SK-N-SH (cell line): Measurements from ENCODE around the gene HAGH. TPM values are rescaled to one million over a fixed set of nuclear protein-coding genes. Genes with fewer than 3 reads are reported as not detected.

Source experiments
- CTCF ChIA-PET: fragments of 300-600, 350-600 bp; formaldehyde crosslinking; extraction: SDS; loops from one replicate; lab custom pipeline; 2021; lab: Yijun Ruan, JAX
- POLR2A ChIA-PET: fragments of 350-600 bp; sonication (Branson Sonifier 250); formaldehyde crosslinking; extraction: SDS; loops from one replicate; lab custom pipeline; 2020; ENCODE audit warnings: antibody characterized with exemption, inconsistent platforms; lab: Yijun Ruan, JAX
- DNase-seq: peaks from one replicate; pipeline ENCODE4 v3.0.0; 2012
- H2AFZ ChIP-seq: fragments of 200-600 bp; sonication (generic); 2 replicates; pipeline ENCODE4 v1.8.1; 2016; ENCODE audit warnings: antibody characterized with exemption, mild to moderate bottlenecking, low read depth
- H3F3A ChIP-seq: fragments of 200-600 bp; sonication (generic); replicated peaks from 2 replicates; pipeline ENCODE3; 2016; ENCODE audit warnings: antibody characterized with exemption, mild to moderate bottlenecking; ENCODE audit not compliant: insufficient read depth
- H3K27ac ChIP-seq, 2 experiments: fragments of 200-500 bp in 1 of 2; fragments of 200-600 bp in 1 of 2; sonication (Bioruptor generic) in 1 of 2; sonication (generic), shearing (Covaris generic) in 1 of 2; 2 replicates each; pipeline versions ENCODE4 v1.5.1 to v1.6.1; 2014 to 2016; ENCODE audit warnings: low read depth in 2 of 2, inconsistent platforms in 1 of 2, low read length in 1 of 2, mild to moderate bottlenecking in 1 of 2, mixed read lengths in 1 of 2
- H3K27me3 ChIP-seq: fragments of 200-600 bp; sonication (generic), shearing (Covaris generic); 2 replicates; pipeline ENCODE4 v1.6.1; 2016; ENCODE audit warnings: mixed run types; ENCODE audit not compliant: insufficient read depth
- H3K36me3 ChIP-seq, 2 experiments: fragments of 200-500 bp in 1 of 2; fragments of 200-600 bp in 1 of 2; sonication (Bioruptor generic) in 1 of 2; sonication (generic) in 1 of 2; replicated peaks in 1 of 2; 2 replicates each; pipeline versions ENCODE3 to v1.5.1; 2014 to 2016; ENCODE audit warnings: low read length in 1 of 2, mild to moderate bottlenecking in 1 of 2; ENCODE audit not compliant: insufficient read depth in 2 of 2, control insufficient read depth in 1 of 2
- H3K4me1 ChIP-seq, 2 experiments: fragments of 200-500 bp in 1 of 2; fragments of 200-600 bp in 1 of 2; sonication (Bioruptor generic) in 1 of 2; sonication (generic), shearing (Covaris generic) in 1 of 2; 2 replicates each; pipeline versions ENCODE4 v1.5.1 to v1.6.1; 2014 to 2016; ENCODE audit warnings: low read depth in 1 of 2, low read length in 1 of 2, mixed run types in 1 of 2; ENCODE audit not compliant: insufficient read depth in 2 of 2, control insufficient read depth in 1 of 2
- H3K4me2 ChIP-seq: fragments of 200-600 bp; sonication (generic), shearing (Covaris generic); 2 replicates; pipeline ENCODE4 v1.6.1; 2017; ENCODE audit warnings: mixed run types
- H3K4me3 ChIP-seq, 2 experiments: fragments of 200-500 bp in 1 of 2; fragments of 200-600 bp in 1 of 2; sonication (Bioruptor generic) in 1 of 2; sonication (generic), shearing (Covaris generic) in 1 of 2; 2 replicates each; pipeline versions ENCODE4 v1.5.1 to v1.8.1; 2014 to 2016; ENCODE audit warnings: low read depth in 2 of 2, inconsistent platforms in 1 of 2, low read length in 1 of 2, mild to moderate bottlenecking in 1 of 2, mixed read lengths in 1 of 2, moderate library complexity in 1 of 2
- H3K79me2 ChIP-seq: fragments of 200-600 bp; sonication (generic); 2 replicates; pipeline ENCODE4 v1.8.1; 2017; ENCODE audit warnings: mild to moderate bottlenecking; ENCODE audit not compliant: insufficient read depth
- H3K9ac ChIP-seq: fragments of 200-600 bp; sonication (generic); 2 replicates; pipeline ENCODE4 v1.6.1; 2017; ENCODE audit warnings: mixed run types
- H3K9me2 ChIP-seq: fragments of 200-600 bp; sonication (generic); 2 replicates; pipeline ENCODE4 v1.6.1; 2017; ENCODE audit warnings: mixed run types
- H3K9me3 ChIP-seq: fragments of 200-600 bp; sonication (generic); 2 replicates; pipeline ENCODE4 v1.6.1; 2017; ENCODE audit warnings: mixed run types, mild to moderate bottlenecking, moderate library complexity
- H4K20me1 ChIP-seq: fragments of 200-600 bp; sonication (generic); 2 replicates; pipeline ENCODE4 v1.6.1; 2017; ENCODE audit warnings: mild to moderate bottlenecking, mixed run types; ENCODE audit not compliant: insufficient read depth
- ELF1 ChIP-seq: IDR thresholded peaks from 2 replicates; pipeline ENCODE4 v1.4.0; 2012
- EZH2phosphoT487 ChIP-seq: fragments of 200-600 bp; sonication (generic); IDR thresholded peaks from 2 replicates; pipeline ENCODE4 v1.6.1; 2017; ENCODE audit warnings: low read depth, mixed run types, mild to moderate bottlenecking, antibody characterized with exemption, moderate library complexity, borderline replicate concordance
- FOXJ3 ChIP-seq: sonication (generic); formaldehyde crosslinking; IDR thresholded peaks from 2 replicates; pipeline ENCODE4 v1.5.1; 2020; ENCODE audit warnings: mild to moderate bottlenecking, missing genetic modification reagents
- GABPA ChIP-seq: IDR thresholded peaks from 2 replicates; pipeline ENCODE4 v1.4.0; 2012; ENCODE audit warnings: low read depth, mild to moderate bottlenecking
- IRF3 ChIP-seq: fragments of 150-350 bp; IDR thresholded peaks from 2 replicates; pipeline ENCODE4 v1.6.1; 2016; ENCODE audit warnings: mild to moderate bottlenecking, low read depth, low read length
- MEF2A ChIP-seq: IDR thresholded peaks from 2 replicates; pipeline ENCODE4 v1.4.0; 2012; ENCODE audit warnings: low read depth, borderline replicate concordance
- MXI1 ChIP-seq: IDR thresholded peaks from 2 replicates; pipeline ENCODE4 v1.6.1; 2012; ENCODE audit warnings: mild to moderate bottlenecking, low read depth, low read length, improper control_type of control experiment
- NRF1 ChIP-seq: IDR thresholded peaks from 2 replicates; pipeline ENCODE4 v1.6.1; 2012; ENCODE audit warnings: low read depth, mild to moderate bottlenecking, low read length
- RCOR1 ChIP-seq: fragments of 150-350 bp; IDR thresholded peaks from 2 replicates; pipeline ENCODE4 v1.6.1; 2017; ENCODE audit warnings: antibody characterized with exemption, low read length
- RXRA ChIP-seq: IDR thresholded peaks from 2 replicates; pipeline ENCODE4 v1.4.0; 2012; ENCODE audit warnings: low read depth, mild to moderate bottlenecking, borderline replicate concordance
- SMC3 ChIP-seq: IDR thresholded peaks from 2 replicates; pipeline ENCODE4 v1.6.1; 2012; ENCODE audit warnings: low read depth, low read length, improper control_type of control experiment
- TAF1 ChIP-seq: IDR thresholded peaks from 2 replicates; pipeline ENCODE4 v1.6.1; 2012; ENCODE audit warnings: low read depth, mild to moderate bottlenecking, low read length, moderate library complexity, borderline replicate concordance
- ZBTB33 ChIP-seq: IDR thresholded peaks from 2 replicates; pipeline ENCODE4 v1.4.0; 2012; ENCODE audit warnings: low read depth, borderline replicate concordance
- WGBS: methylation state at CpG from one replicate; pipeline ENCODE4 v1.1.6; 2017; ENCODE audit warnings: low lambda C conversion rate; 5-methylcytosine and 5-hydroxymethylcytosine counted together
- polyA plus RNA-seq, 3 experiments: library from polyadenylated mRNA; depleted of rRNA; stranded (reverse); fragments of >200 nt; gene quantifications; 2 replicates each; pipeline ENCODE4 v1.2.3, GENCODE V29; 2012
- TF ChIP-seq, protein P1 (sequence below): fragments of 150-350 bp; IDR thresholded peaks from 2 replicates; pipeline ENCODE4 v1.6.1; 2017; ENCODE audit warnings: antibody characterized with exemption, low read length, low read depth, borderline replicate concordance

Gene HAGH
- polyA plus RNA-seq, 1 of the 3 experiments (the other 2 are of a cell fraction): 138 TPM

DNA sequence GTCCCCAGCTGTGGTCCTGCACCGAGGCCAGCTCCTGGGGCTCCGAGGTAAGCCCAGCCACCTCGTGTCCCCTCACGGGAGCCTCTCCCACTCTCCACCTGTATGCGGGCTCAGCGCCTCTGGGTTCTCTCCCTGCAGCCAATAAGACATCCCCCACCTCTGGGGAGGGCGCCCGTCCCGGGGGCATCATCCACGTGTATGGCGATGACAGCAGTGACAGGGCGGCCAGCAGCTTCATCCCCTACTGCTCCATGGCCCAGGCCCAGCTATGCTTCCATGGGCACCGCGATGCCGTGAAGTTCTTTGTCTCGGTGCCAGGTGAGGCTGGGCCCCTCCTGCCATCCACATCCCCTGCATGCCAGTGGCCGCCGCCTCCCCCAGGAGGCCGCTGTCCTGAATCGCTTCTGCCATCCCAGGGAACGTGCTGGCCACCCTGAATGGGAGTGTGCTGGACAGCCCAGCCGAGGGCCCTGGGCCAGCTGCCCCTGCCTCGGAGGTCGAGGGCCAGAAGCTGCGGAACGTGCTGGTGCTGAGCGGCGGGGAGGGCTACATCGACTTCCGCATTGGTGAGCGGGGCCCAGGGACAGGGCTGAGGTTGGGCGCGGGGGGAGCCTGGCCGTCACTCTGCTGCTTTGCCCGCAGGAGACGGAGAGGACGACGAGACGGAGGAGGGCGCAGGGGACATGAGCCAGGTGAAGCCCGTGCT is 58.4 kb downstream of the HAGH start:
- no peak overlapping the region for H3K9ac ChIP-seq
- no peak for DNase-seq
- TF ChIP-seq ZBTB33: no peak
- TF ChIP-seq ELF1: no peak
- TF ChIP-seq MEF2A: no peak
- TF ChIP-seq RCOR1: no peak
- TF ChIP-seq IRF3: no peak
- TF ChIP-seq GABPA: no peak
- TF ChIP-seq, protein P1, sequence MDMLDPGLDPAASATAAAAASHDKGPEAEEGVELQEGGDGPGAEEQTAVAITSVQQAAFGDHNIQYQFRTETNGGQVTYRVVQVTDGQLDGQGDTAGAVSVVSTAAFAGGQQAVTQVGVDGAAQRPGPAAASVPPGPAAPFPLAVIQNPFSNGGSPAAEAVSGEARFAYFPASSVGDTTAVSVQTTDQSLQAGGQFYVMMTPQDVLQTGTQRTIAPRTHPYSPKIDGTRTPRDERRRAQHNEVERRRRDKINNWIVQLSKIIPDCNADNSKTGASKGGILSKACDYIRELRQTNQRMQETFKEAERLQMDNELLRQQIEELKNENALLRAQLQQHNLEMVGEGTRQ: no peak
- peaks cover 9% of the 10 kb centered on the region; the same call in 1 of the 2 replicates for H3K79me2 ChIP-seq
- H3K27me3 ChIP-seq: no peaks in the 10 kb centered on the region
- H3K9me3 ChIP-seq: no peaks in the 10 kb centered on the region
- H3K4me3 ChIP-seq: no peak overlapping the region
- ChIA-PET CTCF (interaction anchor here (0.6 to 1.1 kb wide), 2 partner anchors 12 to 219 kb away, joined by 3 read pairs; no protein-coding TSS in a partner anchor), POLR2A (no interaction called here)
- no peaks in the 10 kb centered on the region for H3K9me2 ChIP-seq
- H3K36me3 ChIP-seq: peaks cover 6 to 57% of the 10 kb centered on the region in 2 experiments
- 0 out of 2 replicates have a peak, but pooled peaks cover 5% of the 10 kb centered on the region for H4K20me1 ChIP-seq
- no peak overlapping the region for H3K4me2 ChIP-seq
- WGBS: 95% methylated on average over 32 of the region's 41 CpGs
- H3K27ac ChIP-seq: no peak overlapping the region
- no peak overlapping the region for H2AFZ ChIP-seq
- peaks cover 0 to 19% of the 10 kb centered on the region in 2 experiments; a peak in 1 of 4 replicates for H3K4me1 ChIP-seq
- peaks cover 11% of the 10 kb centered on the region for H3F3A ChIP-seq

- Histone ChIP-seq H3K4me2 (no peak overlapping the region), H3K4me3 (no peak overlapping the region), H3K9me2 (no peaks in the 10 kb centered on the region), H4K20me1 (0 out of 2 replicates have a peak, but pooled peaks cover 5% of the 10 kb centered on the region), H3K27me3 (no peaks in the 10 kb centered on the region), H3K4me1 (peaks cover 0 to 19% of the 10 kb centered on the region in 2 experiments; a peak in 1 of 4 replicates), H3K79me2 (peaks cover 5% of the 10 kb centered on the region; the same call in 1 of the 2 replicates), H2AFZ (no peak overlapping the region), H3F3A (peaks cover 9% of the 10 kb centered on the region), H3K36me3 (peaks cover 6 to 65% of the 10 kb centered on the region in 2 experiments), H3K9me3 (no peaks in the 10 kb centered on the region), H3K9ac (no peak overlapping the region), H3K27ac (no peak overlapping the region)
- TF ChIP-seq TAF1 (no peak), EZH2phosphoT487 (no peak), NRF1 (no peak), RXRA (no peak), RCOR1 (no peak), SMC3 (no peak), FOXJ3 (no peak), MXI1 (no peak), ELF1 (no peak)
- TF ChIP-seq, protein P1: no peak
- POLR2A ChIA-PET: no interaction called here
- no peak for DNase-seq
- 95% methylated on average over 24 of the region's 42 CpGs for WGBS
- CTCF ChIA-PET: interaction anchor here (0.6 to 1.1 kb wide), 2 partner anchors 13 to 220 kb away, joined by 3 read pairs; no protein-coding TSS in a partner anchor
Observed at GRCh38 chr16:1767116-1767994, 59.3 kb downstream of the HAGH start.
